ENCODE results near the gene GLI3. TPM values are rescaled to one million over a fixed set of nuclear protein-coding genes. Genes with fewer than 3 reads are reported as not detected.

GLI3 gene
- total and polyA plus RNA-seq, 10 of the 15 experiments (the other 5 are each of a cell fraction or from before 2014, with no cell fraction given) = 0.01 TPM; not detected in 8

- H4K20me1 ChIP-seq (ENCODE audit: control insufficient read depth, insufficient read depth) = no peaks in the 10 kb centered on the region
- no peaks in the 10 kb centered on the region for H3K36me3 ChIP-seq (ENCODE audit: control insufficient read depth in 2 of 2, insufficient read depth in 2 of 2, low read length in 1 of 2)
- H3K4me3 ChIP-seq = no peak overlapping the region
- ChIA-PET POLR2A (no interaction called here), RAD21 (ENCODE audit: unreplicated experiment) (no interaction called here), SMC1A (ENCODE audit: uncharacterized antibody, unreplicated experiment) (no interaction called here), CTCF (no interaction called here)
- FAIRE-seq (no peak), ATAC-seq (no peak), DNase-seq (ENCODE audit: low read depth, low spot score) (no peak)
- H3K9me3 ChIP-seq (replicated peaks; ENCODE audit: control insufficient read depth, insufficient read depth, low read length) = no peaks in the 10 kb centered on the region
- BruUV-seq (replicated peaks) = no TSS peak
- no peak for TF ChIP-seq SMC3 (IDR thresholded peaks at IDR 0.05; ENCODE audit: borderline replicate concordance, low read length)
- TF ChIP-seq SIN3A (IDR thresholded peaks at IDR 0.05; ENCODE audit: low read depth, low read length) = no peak
- no peak for TF ChIP-seq LARP7 (IDR thresholded peaks at IDR 0.05)
- no peak for TF ChIP-seq SRF (IDR thresholded peaks at IDR 0.05; ENCODE audit: low read depth in 2 of 2, low read length in 2 of 2)
- TF ChIP-seq USF1 (IDR thresholded peaks at IDR 0.05; ENCODE audit: borderline replicate concordance, extremely low read length, insufficient read depth, low read depth, low read length) = no peak
- no peak for TF ChIP-seq ETV6 (conservative IDR thresholded peaks at IDR 0.05 in 1 of 2, IDR thresholded peaks at IDR 0.05 in 1 of 2; ENCODE audit: borderline replicate concordance in 1 of 2, low read depth in 1 of 2)
- TF ChIP-seq RB1 (IDR thresholded peaks at IDR 0.05; ENCODE audit: borderline replicate concordance) = no peak
- no peak for TF ChIP-seq MLLT1 (IDR thresholded peaks at IDR 0.05)
- TF ChIP-seq EED (IDR thresholded peaks at IDR 0.05; ENCODE audit: low read depth) = no peak
- no peak for TF ChIP-seq IRF4 (IDR thresholded peaks at IDR 0.05; ENCODE audit: low read depth, low read length)
- TF ChIP-seq MEF2B (IDR thresholded peaks at IDR 0.05; ENCODE audit: partially characterized antibody, poor library complexity, severe bottlenecking) = no peak
- no peak for TF ChIP-seq HCFC1 (IDR thresholded peaks at IDR 0.05; ENCODE audit: low read length)
- H3K27ac ChIP-seq (ENCODE audit: control insufficient read depth, insufficient read depth) = no peak overlapping the region
- in situ Hi-C loops (cut with MboI) = no loop called here
- H3K4me2 ChIP-seq (ENCODE audit: control insufficient read depth, insufficient read depth) = no peak overlapping the region
- no peak overlapping the region for H2AFZ ChIP-seq (ENCODE audit: control insufficient read depth, low read depth, low read length)
- no peaks in the 10 kb centered on the region for H3K4me1 ChIP-seq (ENCODE audit: control insufficient read depth, insufficient read depth, low read length)
- no peak overlapping the region for H3K9ac ChIP-seq (ENCODE audit: control insufficient read depth, insufficient read depth, low read length)
- intact Hi-C loops (cut with micrococcal nuclease; ENCODE audit: unreplicated experiment) = no loop called here
- H3K27me3 ChIP-seq (replicated peaks in 1 of 2; ENCODE audit: control insufficient read depth in 2 of 2, insufficient read depth in 2 of 2, low read length in 1 of 2) = no peaks in the 10 kb centered on the region
- no peaks in the 10 kb centered on the region for H3K79me2 ChIP-seq (ENCODE audit: control insufficient read depth, insufficient read depth, low read length)
- WGBS (ENCODE audit: insufficient coverage, insufficient replicate concordance, low lambda C conversion rate, missing lambda C conversion rate) = 38% methylated on average over 3 of the region's 3 CpGs
Observed at GRCh38 chr7:42253316-42253715, 16.3 kb upstream of the GLI3 start.

Measured in GM12878 (cell line).